HepG2 (cell line): ENCODE measurements around the gene FBXO33. TPM values are rescaled to one million over a fixed set of nuclear protein-coding genes. Genes with fewer than 3 reads are reported as not detected.

Experiments used
- FOXP1 ChIP-seq, 2 experiments: fragments of 450-650 bp in 1 of 2; IDR thresholded peaks; 2 replicates each; pipeline ENCODE4 v1.6.1; 2017 to 2018; ENCODE audit warnings: antibody characterized with exemption in 1 of 2
- KDM2A ChIP-seq: sonication (generic); formaldehyde crosslinking; IDR thresholded peaks from 2 replicates; pipeline ENCODE4 v1.4.0; 2020; ENCODE audit warnings: low read depth, missing genetic modification reagents, borderline replicate concordance
- KDM4B ChIP-seq: sonication (generic); formaldehyde crosslinking; IDR thresholded peaks from 2 replicates; pipeline ENCODE4 v1.4.0; 2020; ENCODE audit warnings: missing genetic modification reagents
- KDM5A ChIP-seq: fragments of 200-600 bp; sonication (generic); IDR thresholded peaks from 2 replicates; pipeline ENCODE4 v1.7.0; 2018; ENCODE audit warnings: antibody characterized with exemption, mild to moderate bottlenecking, low read length, borderline replicate concordance
- MTF2 ChIP-seq: sonication (generic); formaldehyde crosslinking; IDR thresholded peaks from 2 replicates; pipeline ENCODE4 v1.5.0; 2020; ENCODE audit warnings: missing genetic modification reagents, borderline replicate concordance
- RELA ChIP-seq: sonication (generic); formaldehyde crosslinking; IDR thresholded peaks from 2 replicates; pipeline ENCODE4 v1.4.0; 2020; ENCODE audit warnings: missing genetic modification reagents
- ZBTB7B ChIP-seq: sonication (generic); formaldehyde crosslinking; IDR thresholded peaks from 2 replicates; pipeline ENCODE4 v1.4.0; 2020; ENCODE audit warnings: missing genetic modification reagents
- ZNF251 ChIP-seq: sonication (generic); formaldehyde crosslinking; IDR thresholded peaks from 2 replicates; pipeline ENCODE4 v1.9.0; 2021; ENCODE audit warnings: mild to moderate bottlenecking, missing genetic modification reagents
- ZNF841 ChIP-seq: sonication (generic); formaldehyde crosslinking; IDR thresholded peaks from 2 replicates; pipeline ENCODE4 v1.8.1; 2023; ENCODE audit warnings: missing genetic modification reagents, borderline replicate concordance
- polyA plus RNA-seq, 8 experiments: library from polyadenylated mRNA; depleted of rRNA in 3 of 8; stranded (reverse) in 7 of 8; unstranded in 1 of 8; fragments of >200 nt; fragmentation: Illumina TruSeq in 4 of 8; extraction: Trizol in 4 of 8; gene quantifications; 2 replicates each; pipeline versions ENCODE4 v1.2.1 to v1.2.3, GENCODE V29; 2011 to 2016; ENCODE audit warnings: low read depth in 4 of 8, missing spikeins in 1 of 8, mixed read lengths in 1 of 8; ENCODE audit not compliant: insufficient read depth in 1 of 8
- total RNA-seq, 5 experiments: library from RNA; depleted of rRNA; stranded (reverse); fragments of >200 nt; fragmentation: Illumina TruSeq; extraction: Trizol; gene quantifications; 2 replicates each; pipeline ENCODE4 v1.2.3, GENCODE V29; 2016; ENCODE audit warnings: low read depth in 1 of 5
- TF ChIP-seq, protein P1 (sequence below): sonication (generic); formaldehyde crosslinking; IDR thresholded peaks from 2 replicates; pipeline ENCODE4 v1.5.0; 2020; ENCODE audit warnings: mild to moderate bottlenecking, missing genetic modification reagents, borderline replicate concordance
- TF ChIP-seq, protein P2 (sequence below): sonication (generic); formaldehyde crosslinking; IDR thresholded peaks from 2 replicates; pipeline ENCODE4 v1.4.0; 2020; ENCODE audit warnings: missing genetic modification reagents, mild to moderate bottlenecking, borderline replicate concordance
- TF ChIP-seq, protein P3 (sequence below): sonication (generic); formaldehyde crosslinking; IDR thresholded peaks from 2 replicates; pipeline ENCODE4 v1.4.0; 2020; ENCODE audit warnings: missing genetic modification reagents, borderline replicate concordance
- TF ChIP-seq, protein P4 (sequence below): sonication (generic); formaldehyde crosslinking; IDR thresholded peaks from 2 replicates; pipeline ENCODE4 v1.8.1; 2023; ENCODE audit warnings: mild to moderate bottlenecking, missing genetic modification reagents
- TF ChIP-seq, protein P5 (sequence below): sonication (generic); formaldehyde crosslinking; IDR thresholded peaks from 2 replicates; pipeline ENCODE4 v1.5.0; 2020; ENCODE audit warnings: mild to moderate bottlenecking, missing genetic modification reagents, borderline replicate concordance

The FBXO33 gene
- total and polyA plus RNA-seq, 2 of the 13 experiments (the other 11 are each of a cell fraction or from before 2014, with no cell fraction given) = 15.5 to 16.9 TPM

DNA sequence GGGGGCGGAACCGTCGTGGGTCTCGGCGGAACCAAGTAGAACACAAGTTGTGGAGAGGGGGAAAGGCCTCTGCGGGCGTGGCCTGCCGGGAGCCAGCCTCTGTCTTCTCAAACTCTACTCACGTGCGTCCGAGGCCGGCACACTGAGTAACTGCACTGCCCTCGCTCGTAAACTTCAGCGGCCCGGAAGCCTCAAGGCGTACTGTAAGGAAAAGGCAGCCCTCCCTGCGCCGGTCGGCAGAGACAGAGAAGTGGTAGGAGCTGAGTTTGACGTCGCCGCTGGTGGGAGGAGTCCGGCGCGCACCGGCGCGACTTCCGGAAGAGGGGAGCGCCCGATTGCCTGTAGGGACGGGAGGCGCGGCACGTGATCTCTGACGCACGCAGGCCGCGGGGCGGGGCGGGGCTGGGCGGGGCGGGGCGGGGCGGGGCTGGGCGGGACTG lies at the start of gene FBXO33 (continued):
- TF ChIP-seq ZBTB7B (peak; percentile 8; the same call in 1 of the 2 replicates), KDM4B (CRISPR knock-in tag) (peak; percentile 83; the same call in 1 of the 2 replicates), MTF2 (peak; percentile 49; the same call in 1 of the 2 replicates), KDM5A (peak; percentile 68; the same call in 1 of the 2 replicates), FOXP1 (IDR thresholded peaks at IDR 0.05) (no peak), FOXP1 (CRISPR knock-in tag; IDR thresholded peaks at IDR 0.05) (no peak), ZNF251 (no peak), RELA (CRISPR knock-in tag) (peak; percentile 77; the same call in 1 of the 2 replicates), ZNF841 (CRISPR knock-in tag) (peak; percentile 4; the same call in 1 of the 2 replicates), KDM2A (peak; percentile 31; the same call in 1 of the 2 replicates)
- TF ChIP-seq, protein P1, sequence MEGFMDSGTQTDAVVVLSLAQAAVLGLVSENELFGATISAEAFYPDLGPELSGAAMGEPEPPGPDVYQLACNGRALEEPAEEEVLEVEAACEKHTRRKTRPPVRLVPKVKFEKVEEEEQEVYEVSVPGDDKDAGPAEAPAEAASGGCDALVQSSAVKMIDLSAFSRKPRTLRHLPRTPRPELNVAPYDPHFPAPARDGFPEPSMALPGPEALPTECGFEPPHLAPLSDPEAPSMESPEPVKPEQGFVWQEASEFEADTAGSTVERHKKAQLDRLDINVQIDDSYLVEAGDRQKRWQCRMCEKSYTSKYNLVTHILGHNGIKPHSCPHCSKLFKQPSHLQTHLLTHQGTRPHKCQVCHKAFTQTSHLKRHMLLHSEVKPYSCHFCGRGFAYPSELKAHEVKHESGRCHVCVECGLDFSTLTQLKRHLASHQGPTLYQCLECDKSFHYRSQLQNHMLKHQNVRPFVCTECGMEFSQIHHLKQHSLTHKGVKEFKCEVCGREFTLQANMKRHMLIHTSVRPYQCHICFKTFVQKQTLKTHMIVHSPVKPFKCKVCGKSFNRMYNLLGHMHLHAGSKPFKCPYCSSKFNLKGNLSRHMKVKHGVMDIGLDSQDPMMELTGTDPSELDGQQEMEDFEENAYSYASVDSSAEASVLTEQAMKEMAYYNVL = peak; percentile 3; the same call in 1 of the 2 replicates
- TF ChIP-seq, protein P2, sequence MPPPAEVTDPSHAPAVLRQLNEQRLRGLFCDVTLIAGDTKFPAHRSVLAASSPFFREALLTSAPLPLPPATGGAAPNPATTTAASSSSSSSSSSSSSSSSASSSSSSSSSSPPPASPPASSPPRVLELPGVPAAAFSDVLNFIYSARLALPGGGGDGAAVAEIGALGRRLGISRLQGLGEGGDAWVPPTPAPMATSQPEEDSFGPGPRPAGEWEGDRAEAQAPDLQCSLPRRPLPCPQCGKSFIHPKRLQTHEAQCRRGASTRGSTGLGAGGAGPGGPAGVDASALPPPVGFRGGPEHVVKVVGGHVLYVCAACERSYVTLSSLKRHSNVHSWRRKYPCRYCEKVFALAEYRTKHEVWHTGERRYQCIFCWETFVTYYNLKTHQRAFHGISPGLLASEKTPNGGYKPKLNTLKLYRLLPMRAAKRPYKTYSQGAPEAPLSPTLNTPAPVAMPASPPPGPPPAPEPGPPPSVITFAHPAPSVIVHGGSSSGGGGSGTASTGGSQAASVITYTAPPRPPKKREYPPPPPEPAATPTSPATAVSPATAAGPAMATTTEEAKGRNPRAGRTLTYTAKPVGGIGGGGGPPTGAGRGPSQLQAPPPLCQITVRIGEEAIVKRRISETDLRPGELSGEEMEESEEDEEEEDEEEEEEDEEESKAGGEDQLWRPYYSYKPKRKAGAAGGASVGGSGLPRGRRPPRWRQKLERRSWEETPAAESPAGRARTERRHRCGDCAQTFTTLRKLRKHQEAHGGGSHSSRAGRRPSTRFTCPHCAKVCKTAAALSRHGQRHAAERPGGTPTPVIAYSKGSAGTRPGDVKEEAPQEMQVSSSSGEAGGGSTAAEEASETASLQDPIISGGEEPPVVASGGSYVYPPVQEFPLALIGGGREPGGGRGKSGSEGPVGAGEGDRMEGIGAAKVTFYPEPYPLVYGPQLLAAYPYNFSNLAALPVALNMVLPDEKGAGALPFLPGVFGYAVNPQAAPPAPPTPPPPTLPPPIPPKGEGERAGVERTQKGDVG (CRISPR knock-in tag) = no peak
- TF ChIP-seq, protein P3, sequence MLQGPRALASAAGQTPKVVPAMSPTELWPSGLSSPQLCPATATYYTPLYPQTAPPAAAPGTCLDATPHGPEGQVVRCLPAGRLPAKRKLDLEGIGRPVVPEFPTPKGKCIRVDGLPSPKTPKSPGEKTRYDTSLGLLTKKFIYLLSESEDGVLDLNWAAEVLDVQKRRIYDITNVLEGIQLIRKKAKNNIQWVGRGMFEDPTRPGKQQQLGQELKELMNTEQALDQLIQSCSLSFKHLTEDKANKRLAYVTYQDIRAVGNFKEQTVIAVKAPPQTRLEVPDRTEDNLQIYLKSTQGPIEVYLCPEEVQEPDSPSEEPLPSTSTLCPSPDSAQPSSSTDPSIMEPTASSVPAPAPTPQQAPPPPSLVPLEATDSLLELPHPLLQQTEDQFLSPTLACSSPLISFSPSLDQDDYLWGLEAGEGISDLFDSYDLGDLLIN (CRISPR knock-in tag) = peak; percentile 83; the same call in 1 of the 2 replicates
- TF ChIP-seq, protein P4, sequence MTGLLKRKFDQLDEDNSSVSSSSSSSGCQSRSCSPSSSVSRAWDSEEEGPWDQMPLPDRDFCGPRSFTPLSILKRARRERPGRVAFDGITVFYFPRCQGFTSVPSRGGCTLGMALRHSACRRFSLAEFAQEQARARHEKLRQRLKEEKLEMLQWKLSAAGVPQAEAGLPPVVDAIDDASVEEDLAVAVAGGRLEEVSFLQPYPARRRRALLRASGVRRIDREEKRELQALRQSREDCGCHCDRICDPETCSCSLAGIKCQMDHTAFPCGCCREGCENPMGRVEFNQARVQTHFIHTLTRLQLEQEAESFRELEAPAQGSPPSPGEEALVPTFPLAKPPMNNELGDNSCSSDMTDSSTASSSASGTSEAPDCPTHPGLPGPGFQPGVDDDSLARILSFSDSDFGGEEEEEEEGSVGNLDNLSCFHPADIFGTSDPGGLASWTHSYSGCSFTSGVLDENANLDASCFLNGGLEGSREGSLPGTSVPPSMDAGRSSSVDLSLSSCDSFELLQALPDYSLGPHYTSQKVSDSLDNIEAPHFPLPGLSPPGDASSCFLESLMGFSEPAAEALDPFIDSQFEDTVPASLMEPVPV (CRISPR knock-in tag) = peak; percentile 8; the same call in 1 of the 2 replicates
- TF ChIP-seq, protein P5, sequence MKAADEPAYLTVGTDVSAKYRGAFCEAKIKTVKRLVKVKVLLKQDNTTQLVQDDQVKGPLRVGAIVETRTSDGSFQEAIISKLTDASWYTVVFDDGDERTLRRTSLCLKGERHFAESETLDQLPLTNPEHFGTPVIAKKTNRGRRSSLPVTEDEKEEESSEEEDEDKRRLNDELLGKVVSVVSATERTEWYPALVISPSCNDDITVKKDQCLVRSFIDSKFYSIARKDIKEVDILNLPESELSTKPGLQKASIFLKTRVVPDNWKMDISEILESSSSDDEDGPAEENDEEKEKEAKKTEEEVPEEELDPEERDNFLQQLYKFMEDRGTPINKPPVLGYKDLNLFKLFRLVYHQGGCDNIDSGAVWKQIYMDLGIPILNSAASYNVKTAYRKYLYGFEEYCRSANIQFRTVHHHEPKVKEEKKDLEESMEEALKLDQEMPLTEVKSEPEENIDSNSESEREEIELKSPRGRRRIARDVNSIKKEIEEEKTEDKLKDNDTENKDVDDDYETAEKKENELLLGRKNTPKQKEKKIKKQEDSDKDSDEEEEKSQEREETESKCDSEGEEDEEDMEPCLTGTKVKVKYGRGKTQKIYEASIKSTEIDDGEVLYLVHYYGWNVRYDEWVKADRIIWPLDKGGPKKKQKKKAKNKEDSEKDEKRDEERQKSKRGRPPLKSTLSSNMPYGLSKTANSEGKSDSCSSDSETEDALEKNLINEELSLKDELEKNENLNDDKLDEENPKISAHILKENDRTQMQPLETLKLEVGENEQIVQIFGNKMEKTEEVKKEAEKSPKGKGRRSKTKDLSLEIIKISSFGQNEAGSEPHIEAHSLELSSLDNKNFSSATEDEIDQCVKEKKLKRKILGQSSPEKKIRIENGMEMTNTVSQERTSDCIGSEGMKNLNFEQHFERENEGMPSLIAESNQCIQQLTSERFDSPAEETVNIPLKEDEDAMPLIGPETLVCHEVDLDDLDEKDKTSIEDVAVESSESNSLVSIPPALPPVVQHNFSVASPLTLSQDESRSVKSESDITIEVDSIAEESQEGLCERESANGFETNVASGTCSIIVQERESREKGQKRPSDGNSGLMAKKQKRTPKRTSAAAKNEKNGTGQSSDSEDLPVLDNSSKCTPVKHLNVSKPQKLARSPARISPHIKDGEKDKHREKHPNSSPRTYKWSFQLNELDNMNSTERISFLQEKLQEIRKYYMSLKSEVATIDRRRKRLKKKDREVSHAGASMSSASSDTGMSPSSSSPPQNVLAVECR (CRISPR knock-in tag) = peak; percentile 80; the same call in 1 of the 2 replicates
